Measurements from ENCODE around the gene TRMT112.

DNA sequence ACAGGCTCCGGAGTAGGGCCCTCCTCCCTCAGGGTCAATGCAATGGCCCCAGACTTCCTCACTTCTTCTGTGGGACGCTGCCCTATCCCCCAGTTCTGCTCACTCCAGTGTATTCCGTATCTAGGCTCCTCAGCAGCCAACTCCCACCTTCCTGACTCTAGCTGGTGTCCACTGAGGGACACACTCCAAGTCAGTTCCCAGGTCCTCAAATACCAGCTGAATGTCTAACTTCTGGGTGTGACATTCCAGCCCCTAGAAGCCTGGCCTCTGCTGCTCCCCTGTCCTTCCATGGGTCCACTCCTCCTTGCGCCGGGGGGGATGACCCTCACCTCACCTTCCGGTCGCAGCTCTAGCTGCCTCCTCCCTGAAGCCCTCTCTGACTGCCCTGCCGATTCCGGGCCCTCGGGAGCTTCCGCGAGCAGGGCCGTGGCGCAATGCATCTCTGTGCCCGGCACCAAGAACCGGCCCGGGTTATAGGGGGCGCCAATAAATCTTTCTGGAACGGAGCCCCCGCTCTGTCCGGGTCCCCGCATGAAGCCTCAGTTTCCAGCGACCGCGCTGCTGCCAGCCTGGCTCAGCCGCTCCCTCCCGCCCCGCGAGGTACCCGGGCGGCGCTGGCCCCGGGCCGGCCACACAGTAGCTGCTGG lies 48.3 kb downstream of the TRMT112 start:
- TF ChIP-seq GATA2 (IDR thresholded peaks at IDR 0.05; ENCODE audit: low read depth, low read length) (no peak), GATA3 (IDR thresholded peaks at IDR 0.05; ENCODE audit: low read depth, low read length) (no peak)
